Vagina (tissue), 2 donors: Measurements from ENCODE around the gene C12orf57. TPM values are rescaled to one million over a fixed set of nuclear protein-coding genes. Genes with fewer than 3 reads are reported as not detected.
A peak's percentile ranks its signal among the peaks of the same experiment; 100 is the strongest.

Experiments
- DNase-seq, 2 donors: peaks; one replicate each; pipeline ENCODE4 v3.0.0-alpha.2; 2017; ENCODE audit errors: extremely low spot score in 2 of 2
- H3K27ac ChIP-seq: fragments of 200-600 bp; sonication (generic); one replicate; pipeline ENCODE4 v1.5.1; 2019
- H3K27me3 ChIP-seq: fragments of 200-600 bp; sonication (generic); one replicate; pipeline ENCODE4 v1.5.1; 2019
- H3K36me3 ChIP-seq, 2 donors: fragments of 200-600 bp; sonication (generic); one replicate each; pipeline ENCODE4 v1.5.1; 2017 to 2019
- H3K4me1 ChIP-seq: fragments of 200-600 bp; sonication (generic); one replicate; pipeline ENCODE4 v1.5.1; 2019
- H3K4me3 ChIP-seq, 2 donors: fragments of 200-600 bp; sonication (generic); 1 replicate in 1 of 2; 2 replicates in 1 of 2; pipeline ENCODE4 v1.5.1; 2016 to 2019
- H3K9me3 ChIP-seq: fragments of 200-600 bp; sonication (generic); one replicate; pipeline ENCODE4 v1.5.1; 2019
- POLR2A ChIP-seq, 2 donors: fragments of 450-650 bp; IDR thresholded peaks; one replicate each; pipeline ENCODE4 v1.6.1; 2017; ENCODE audit warnings: antibody characterized with exemption in 2 of 2, mild to moderate bottlenecking in 2 of 2, moderate library complexity in 2 of 2
- POLR2AphosphoS5 ChIP-seq, 2 donors: sonication (generic); formaldehyde crosslinking; IDR thresholded peaks; one replicate each; pipeline ENCODE4 v1.9.0; 2017; ENCODE audit warnings: antibody characterized with exemption in 2 of 2, mild to moderate bottlenecking in 2 of 2, low read depth in 1 of 2; ENCODE audit not compliant: insufficient read depth in 1 of 2
- intact Hi-C: fragments of 100-400 bp; cut with DNase I; formaldehyde crosslinking; loops from one replicate; pipeline ENCODE4 v1.15.1; 2023
- total RNA-seq: library from RNA; depleted of rRNA; stranded (reverse); fragments of >200 nt; gene quantifications from one replicate; pipeline ENCODE4 v1.2.3, GENCODE V29; 2016
- TF ChIP-seq, protein P1 (sequence below), 3 experiments: fragments of 450-650 bp in 2 of 3; fragments of 200-600 bp in 1 of 3; sonication (generic) in 1 of 3; IDR thresholded peaks; one replicate each; pipeline ENCODE4 v1.5.1; 2017 to 2019; ENCODE audit warnings: antibody characterized with exemption in 3 of 3, mild to moderate bottlenecking in 2 of 3, moderate library complexity in 2 of 3

Gene C12orf57
- total RNA-seq, 1 donor from 2014 or later: 760 TPM

DNA sequence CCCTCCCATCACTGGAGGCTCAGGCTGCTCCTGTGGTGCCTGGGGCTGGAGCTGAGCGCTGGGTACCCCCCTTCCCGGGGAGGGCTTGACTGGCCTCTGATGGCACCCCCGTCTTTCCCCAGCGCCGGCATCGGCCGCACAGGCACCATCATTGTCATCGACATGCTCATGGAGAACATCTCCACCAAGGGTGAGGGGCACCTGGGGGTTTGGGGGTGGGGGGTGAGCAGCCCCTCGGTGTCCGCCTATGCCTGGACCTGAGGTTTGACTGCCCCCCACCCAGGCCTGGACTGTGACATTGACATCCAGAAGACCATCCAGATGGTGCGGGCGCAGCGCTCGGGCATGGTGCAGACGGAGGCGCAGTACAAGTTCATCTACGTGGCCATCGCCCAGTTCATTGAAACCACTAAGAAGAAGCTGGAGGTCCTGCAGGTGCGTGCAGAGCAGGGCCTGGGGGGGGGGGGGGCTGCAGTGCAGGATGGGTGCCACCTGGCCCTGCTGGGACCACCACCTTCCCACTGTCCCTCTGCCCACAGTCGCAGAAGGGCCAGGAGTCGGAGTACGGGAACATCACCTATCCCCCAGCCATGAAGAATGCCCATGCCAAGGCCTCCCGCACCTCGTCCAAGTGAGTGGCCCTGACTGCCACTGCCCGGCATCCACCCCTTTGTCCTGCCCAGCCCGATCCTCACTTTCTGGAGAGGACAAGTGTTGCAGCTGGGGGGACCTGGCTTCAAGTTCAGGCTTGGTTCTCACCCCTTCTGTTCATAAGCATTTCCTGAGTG, 16.2 kb downstream of the C12orf57 start:
- no peak for DNase-seq
- Histone ChIP-seq H3K36me3 (no peaks in the 10 kb centered on the region), H3K27ac (peak overlapping the region; percentile 1), H3K4me1 (peaks cover 28% of the 10 kb centered on the region), H3K4me3 (no peak overlapping the region), H3K9me3 (no peaks in the 10 kb centered on the region), H3K27me3 (no peaks in the 10 kb centered on the region)
- intact Hi-C loops: no loop called here
- TF ChIP-seq POLR2AphosphoS5 (IDR thresholded peaks at IDR 0.05; ENCODE audit: insufficient read depth in 1 of 2, low read depth in 1 of 2): no peak
- TF ChIP-seq, protein P1, sequence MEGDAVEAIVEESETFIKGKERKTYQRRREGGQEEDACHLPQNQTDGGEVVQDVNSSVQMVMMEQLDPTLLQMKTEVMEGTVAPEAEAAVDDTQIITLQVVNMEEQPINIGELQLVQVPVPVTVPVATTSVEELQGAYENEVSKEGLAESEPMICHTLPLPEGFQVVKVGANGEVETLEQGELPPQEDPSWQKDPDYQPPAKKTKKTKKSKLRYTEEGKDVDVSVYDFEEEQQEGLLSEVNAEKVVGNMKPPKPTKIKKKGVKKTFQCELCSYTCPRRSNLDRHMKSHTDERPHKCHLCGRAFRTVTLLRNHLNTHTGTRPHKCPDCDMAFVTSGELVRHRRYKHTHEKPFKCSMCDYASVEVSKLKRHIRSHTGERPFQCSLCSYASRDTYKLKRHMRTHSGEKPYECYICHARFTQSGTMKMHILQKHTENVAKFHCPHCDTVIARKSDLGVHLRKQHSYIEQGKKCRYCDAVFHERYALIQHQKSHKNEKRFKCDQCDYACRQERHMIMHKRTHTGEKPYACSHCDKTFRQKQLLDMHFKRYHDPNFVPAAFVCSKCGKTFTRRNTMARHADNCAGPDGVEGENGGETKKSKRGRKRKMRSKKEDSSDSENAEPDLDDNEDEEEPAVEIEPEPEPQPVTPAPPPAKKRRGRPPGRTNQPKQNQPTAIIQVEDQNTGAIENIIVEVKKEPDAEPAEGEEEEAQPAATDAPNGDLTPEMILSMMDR (IDR thresholded peaks at IDR 0.05): no peak
- TF ChIP-seq POLR2A (IDR thresholded peaks at IDR 0.05): no peak

DNA sequence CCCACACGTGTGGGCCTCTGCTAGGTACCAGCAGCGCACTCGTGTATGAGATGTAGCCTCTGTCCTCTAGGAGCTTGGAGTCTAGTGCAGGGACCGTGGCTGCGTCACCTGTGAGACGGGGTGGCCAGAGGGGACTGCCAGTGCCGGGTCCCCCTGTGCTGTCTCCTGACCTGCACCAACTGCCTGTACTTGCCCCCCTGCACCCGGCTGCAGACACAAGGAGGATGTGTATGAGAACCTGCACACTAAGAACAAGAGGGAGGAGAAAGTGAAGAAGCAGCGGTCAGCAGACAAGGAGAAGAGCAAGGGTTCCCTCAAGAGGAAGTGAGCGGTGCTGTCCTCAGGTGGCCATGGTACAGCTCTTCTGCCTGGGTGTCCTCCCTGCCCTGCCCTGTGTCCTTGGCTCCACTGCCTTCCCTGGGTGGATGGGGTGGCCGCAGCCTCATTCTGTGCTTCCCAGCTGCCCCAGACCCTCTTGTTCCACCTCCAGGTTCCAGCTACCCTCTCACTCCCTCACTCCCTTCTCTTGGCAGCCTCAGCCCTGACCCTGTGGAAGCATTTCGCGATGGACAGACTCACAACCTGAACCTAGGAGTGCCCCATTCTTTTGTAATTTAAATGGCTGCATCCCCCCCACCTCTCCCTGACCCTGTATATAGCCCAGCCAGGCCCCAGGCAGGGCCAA, 16.9 kb downstream of the C12orf57 start:
- Histone ChIP-seq H3K4me3 (peak overlapping the region; percentile 35 to 52), H3K27ac (peak overlapping the region; percentile 87), H3K9me3 (no peaks in the 10 kb centered on the region), H3K4me1 (peaks cover 29% of the 10 kb centered on the region), H3K36me3 (peaks cover 0 to 6% of the 10 kb centered on the region in 2 donors), H3K27me3 (no peaks in the 10 kb centered on the region)
- intact Hi-C loops: no loop called here
- no peak for DNase-seq
- TF ChIP-seq POLR2AphosphoS5 (IDR thresholded peaks at IDR 0.05; ENCODE audit: insufficient read depth in 1 of 2, low read depth in 1 of 2) (no peak), POLR2A (IDR thresholded peaks at IDR 0.05) (no peak)
- TF ChIP-seq, protein P1 (IDR thresholded peaks at IDR 0.05): no peak

DNA sequence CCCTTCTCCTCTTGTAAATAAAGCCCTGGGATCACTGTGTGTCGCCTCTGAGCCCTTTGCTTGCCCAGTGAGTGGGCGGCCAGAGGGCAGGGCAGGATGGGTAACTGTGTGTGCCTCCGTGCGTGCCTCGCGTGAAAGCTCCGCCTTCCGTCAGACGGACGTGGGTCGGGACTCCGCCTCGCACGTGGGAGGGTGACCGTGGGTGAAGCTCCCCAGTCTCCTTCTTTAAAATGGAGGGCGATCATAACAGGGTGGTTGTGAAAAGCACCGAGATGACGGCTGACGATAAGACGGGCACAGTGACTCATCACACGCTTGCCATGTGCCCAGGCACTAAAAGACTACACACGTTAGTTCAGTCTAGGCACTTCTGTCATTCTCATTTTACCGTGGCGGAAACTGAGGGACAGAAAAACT, 17.5 kb downstream of the C12orf57 start:
- Histone ChIP-seq H3K4me3 (peak overlapping the region; percentile 35 to 52), H3K4me1 (peaks cover 29% of the 10 kb centered on the region), H3K36me3 (peaks cover 0 to 12% of the 10 kb centered on the region in 2 donors), H3K27me3 (no peaks in the 10 kb centered on the region), H3K27ac (peak overlapping the region; percentile 87), H3K9me3 (no peaks in the 10 kb centered on the region)
- TF ChIP-seq, protein P1 (IDR thresholded peaks at IDR 0.05): no peak
- TF ChIP-seq POLR2AphosphoS5 (IDR thresholded peaks at IDR 0.05; ENCODE audit: insufficient read depth in 1 of 2, low read depth in 1 of 2) (peak in 1 of 2 donors; percentile 70), POLR2A (IDR thresholded peaks at IDR 0.05) (peak in 1 of 2 donors; percentile 6)
- no peak for DNase-seq
- intact Hi-C loops: no loop called here

DNA sequence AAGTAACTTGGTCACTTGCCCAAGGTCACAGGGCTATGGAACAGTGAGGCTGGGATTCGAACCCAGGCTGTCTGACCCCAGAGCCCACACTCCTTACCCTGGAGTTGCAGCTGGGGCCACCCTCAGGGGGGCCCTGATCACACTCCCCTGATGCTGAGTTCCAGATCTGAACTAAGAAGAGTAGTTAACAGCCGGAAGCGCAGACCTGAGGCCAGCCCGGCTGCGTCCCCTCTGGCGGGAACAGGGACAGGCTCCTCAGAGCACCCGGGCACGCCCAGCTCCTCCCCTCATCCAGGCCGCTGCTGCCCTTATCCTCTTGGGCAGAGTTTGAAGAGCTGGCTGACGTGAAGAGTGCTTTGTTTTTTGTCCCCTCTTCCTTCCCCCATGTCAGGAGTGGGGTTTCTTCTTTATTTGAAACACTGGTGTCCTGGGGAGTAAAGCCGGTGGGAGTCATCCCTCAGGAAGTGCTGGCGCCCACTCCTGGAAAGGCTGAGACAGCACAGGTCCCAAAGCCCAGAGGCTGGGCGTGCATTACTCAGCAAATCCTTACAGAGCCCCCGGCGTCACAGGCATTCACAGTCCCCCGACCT, 18.0 kb downstream of the C12orf57 start:
- Histone ChIP-seq H3K36me3 (peaks cover 0 to 17% of the 10 kb centered on the region in 2 donors), H3K27me3 (no peaks in the 10 kb centered on the region), H3K27ac (peak overlapping the region; percentile 87), H3K9me3 (no peaks in the 10 kb centered on the region), H3K4me3 (peak overlapping the region; percentile 35 to 52), H3K4me1 (peaks cover 29% of the 10 kb centered on the region)
- TF ChIP-seq POLR2A (IDR thresholded peaks at IDR 0.05): no peak
- TF ChIP-seq, protein P1 (IDR thresholded peaks at IDR 0.05): no peak
- no peak for TF ChIP-seq POLR2AphosphoS5 (IDR thresholded peaks at IDR 0.05; ENCODE audit: insufficient read depth in 1 of 2, low read depth in 1 of 2)
- no peak for DNase-seq
- intact Hi-C loops: no loop called here
